H7 (cell line): Measurements from ENCODE around the gene ERC1. TPM values are rescaled to one million over a fixed set of nuclear protein-coding genes. Genes with fewer than 3 reads are reported as not detected.

ENCODE experiments used
- DNase-seq: peaks from one replicate; pipeline ENCODE4 v3.0.0; 2012
- H3K27me3 ChIP-seq: 2 replicates; pipeline ENCODE4 v1.6.0; 2011; ENCODE audit warnings: mild to moderate bottlenecking, low read length; ENCODE audit not compliant: control insufficient read depth, insufficient read depth
- H3K36me3 ChIP-seq: replicated peaks from 2 replicates; pipeline ENCODE4 v1.5.1; 2011; ENCODE audit warnings: low read length; ENCODE audit not compliant: control insufficient read depth, insufficient read depth
- H3K4me3 ChIP-seq: 2 replicates; pipeline ENCODE4 v1.5.1; 2011; ENCODE audit warnings: low read depth, mild to moderate bottlenecking, control low read depth, low read length, moderate library complexity; ENCODE audit not compliant: insufficient read depth
- total RNA-seq: library from RNA; depleted of rRNA; stranded (reverse); fragments of >200 nt; shearing (Covaris generic); gene quantifications from 2 replicates; pipeline ENCODE4 v1.2.3, GENCODE V29; 2014

The ERC1 gene
- total RNA-seq, 1 experiment from 2014 or later, result 10.3 TPM

GRCh38 chr12:1491983-1492697, 501.1 kb downstream of the ERC1 start:
- Histone ChIP-seq H3K27me3 (no peaks in the 10 kb centered on the region), H3K4me3 (no peak overlapping the region), H3K36me3 (peaks cover 1% of the 10 kb centered on the region; the same call in 1 of the 2 replicates)
- DNase-seq, result no peak

DNA sequence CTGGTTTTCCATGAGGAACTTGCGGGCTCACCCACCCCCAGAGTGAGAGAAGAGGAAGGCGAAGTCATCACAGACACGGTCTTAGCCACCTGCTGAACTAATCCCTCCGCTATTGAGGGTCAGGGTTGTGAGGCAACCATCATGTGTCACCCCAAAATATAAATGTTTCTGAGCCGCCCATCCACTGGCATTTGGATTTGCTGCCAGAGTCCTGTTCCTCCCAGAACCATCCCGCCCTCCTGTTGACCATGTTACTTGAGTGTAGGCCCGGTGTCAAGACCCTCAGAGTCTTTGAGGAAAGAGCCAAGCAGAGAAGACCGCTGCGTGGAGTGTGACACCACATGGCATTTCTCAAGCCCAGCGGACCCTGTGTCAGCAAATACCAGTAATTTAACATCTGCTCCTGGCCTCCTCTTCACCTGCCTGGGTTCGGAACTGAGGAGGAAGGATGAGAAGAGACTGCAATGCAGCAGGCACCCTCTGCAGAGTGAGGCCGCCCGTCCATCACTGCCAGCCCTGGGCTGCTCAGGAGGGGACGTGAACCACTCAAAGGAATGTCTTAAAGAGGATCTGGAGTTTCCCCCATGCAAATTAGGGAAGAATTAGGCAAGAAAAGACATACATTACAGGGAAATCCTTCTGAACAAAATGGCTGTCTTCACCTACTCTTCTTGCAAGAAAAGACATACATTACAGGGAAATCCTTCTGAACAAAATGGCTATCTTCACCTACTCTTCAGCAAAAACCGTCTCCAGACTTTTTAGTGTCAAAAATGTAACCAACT, 502.9 kb downstream of the ERC1 start:
- DNase-seq, result no peak
- peaks cover 1% of the 10 kb centered on the region; the same call in 1 of the 2 replicates for H3K36me3 ChIP-seq
- no peak overlapping the region for H3K4me3 ChIP-seq

GRCh38 chr12:1494856-1495255, 503.8 kb downstream of the ERC1 start:
- Histone ChIP-seq H3K36me3 (peaks cover 1% of the 10 kb centered on the region; the same call in 1 of the 2 replicates), H3K27me3 (no peaks in the 10 kb centered on the region), H3K4me3 (no peak overlapping the region)
- DNase-seq, result no peak

More for the DNA sequence above, 502.9 kb downstream of the ERC1 start:
- H3K27me3 ChIP-seq, result no peaks in the 10 kb centered on the region

GRCh38 chr12:1496162-1496900, 505.3 kb downstream of the ERC1 start:
- Histone ChIP-seq H3K4me3 (no peak overlapping the region), H3K27me3 (no peaks in the 10 kb centered on the region), H3K36me3 (no peaks in the 10 kb centered on the region; the same call in 1 of the 2 replicates)
- no peak for DNase-seq

DNA sequence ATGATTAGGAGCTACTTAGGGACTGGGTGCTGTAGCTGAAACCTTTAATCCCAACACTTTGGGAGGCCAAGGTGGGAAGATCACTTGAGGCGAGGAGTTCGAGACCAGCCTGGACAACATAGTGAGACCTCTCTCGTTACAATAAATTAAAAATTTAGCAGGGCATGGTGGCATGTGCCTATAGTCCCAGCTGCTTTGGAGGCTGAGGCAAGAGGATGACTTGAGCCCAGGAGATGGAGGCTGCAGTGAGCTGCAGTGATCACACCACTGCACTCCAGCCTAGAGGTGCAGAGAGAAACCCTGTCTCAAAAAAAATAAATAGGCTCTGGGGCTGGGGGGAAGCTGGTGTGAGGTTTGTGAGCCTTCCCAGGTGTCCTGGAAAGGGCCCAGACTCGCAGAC, 506.1 kb downstream of the ERC1 start:
- H3K27me3 ChIP-seq, result no peaks in the 10 kb centered on the region
- H3K36me3 ChIP-seq, result no peaks in the 10 kb centered on the region
- H3K4me3 ChIP-seq, result no peak overlapping the region
- no peak for DNase-seq

DNA sequence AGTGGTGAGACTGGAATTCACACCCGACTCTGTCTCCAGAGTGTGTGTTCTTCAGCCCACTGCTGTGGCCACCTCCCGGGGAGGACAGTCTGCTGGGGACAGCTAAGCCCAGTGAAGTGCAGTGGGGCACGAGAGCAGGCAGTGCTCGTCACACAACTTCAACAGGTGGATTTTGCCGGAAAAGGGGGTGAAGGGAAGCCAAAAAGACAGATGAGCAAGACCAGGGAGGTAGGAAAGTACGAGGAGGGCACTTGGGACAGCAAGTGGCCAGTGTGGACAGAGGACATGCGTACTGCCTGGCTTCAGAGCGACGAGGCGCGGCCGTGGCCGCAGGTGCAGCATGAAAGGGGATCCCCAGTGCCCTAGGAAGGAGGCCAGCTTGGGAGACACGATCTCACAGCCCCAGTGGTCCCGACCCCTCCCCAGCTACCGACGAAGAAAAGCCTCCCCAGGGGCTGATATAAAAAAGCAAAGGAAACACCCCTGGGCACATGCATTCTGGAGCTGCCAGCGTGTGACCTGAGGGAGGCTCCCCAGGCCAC, 507.2 kb downstream of the ERC1 start:
- DNase-seq, result no peak
- H3K27me3 ChIP-seq, result no peaks in the 10 kb centered on the region

GRCh38 chr12:1499351-1499750, 508.3 kb downstream of the ERC1 start:
- Histone ChIP-seq H3K27me3 (no peaks in the 10 kb centered on the region), H3K36me3 (no peaks in the 10 kb centered on the region), H3K4me3 (no peak overlapping the region)
- DNase-seq, result no peak

More for the DNA sequence above, 507.2 kb downstream of the ERC1 start:
- Histone ChIP-seq H3K4me3 (no peak overlapping the region), H3K36me3 (no peaks in the 10 kb centered on the region)

- H3K36me3 ChIP-seq, result no peaks in the 10 kb centered on the region
- H3K27me3 ChIP-seq, result no peaks in the 10 kb centered on the region
- no peak overlapping the region for H3K4me3 ChIP-seq
- no peak for DNase-seq
Observed at GRCh38 chr12:1500095-1500801, 509.2 kb downstream of the ERC1 start.

GRCh38 chr12:1501001-1501400, 510.0 kb downstream of the ERC1 start:
- H3K36me3 ChIP-seq, result no peaks in the 10 kb centered on the region
- no peak for DNase-seq
- no peak overlapping the region for H3K4me3 ChIP-seq

DNA sequence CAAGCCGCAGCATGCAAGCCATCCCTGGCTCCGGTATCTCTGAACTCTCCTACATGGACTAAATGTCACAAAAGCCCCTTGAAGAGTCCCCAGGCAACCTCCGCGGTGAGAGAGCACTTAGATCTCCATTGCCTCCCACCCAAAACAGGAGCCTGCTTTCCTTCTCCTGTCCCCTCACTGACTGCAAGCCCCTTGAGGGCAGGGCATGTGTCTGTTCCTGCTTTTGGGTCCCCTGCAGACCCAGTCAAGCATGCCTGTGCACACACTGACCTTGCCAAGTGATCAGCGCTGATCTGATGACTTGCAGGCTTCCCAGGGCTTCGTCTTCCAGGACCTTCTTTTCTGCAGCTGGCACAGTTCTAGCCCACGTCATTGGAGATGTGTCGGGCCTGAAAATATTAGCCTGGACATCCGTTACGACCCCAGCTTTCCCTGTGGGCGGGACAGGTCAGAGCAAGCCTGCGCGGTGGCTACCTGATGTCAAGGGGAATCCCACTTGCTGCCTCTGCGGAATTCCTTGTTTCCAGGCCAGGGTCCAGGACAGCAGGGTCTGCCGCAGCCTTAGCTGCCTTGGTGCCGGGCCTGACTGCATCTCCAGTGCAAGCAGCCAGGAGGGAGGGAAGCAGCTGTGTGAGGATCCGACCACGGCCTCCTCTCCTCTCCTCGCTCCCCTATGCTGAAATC, 510.8 kb downstream of the ERC1 start:
- Histone ChIP-seq H3K36me3 (no peaks in the 10 kb centered on the region), H3K27me3 (no peaks in the 10 kb centered on the region), H3K4me3 (no peak overlapping the region)
- DNase-seq, result no peak

More at GRCh38 chr12:1501001-1501400, 510.0 kb downstream of the ERC1 start:
- no peaks in the 10 kb centered on the region for H3K27me3 ChIP-seq

GRCh38 chr12:1502379-1502720, 511.3 kb downstream of the ERC1 start:
- Histone ChIP-seq H3K36me3 (no peaks in the 10 kb centered on the region), H3K27me3 (no peaks in the 10 kb centered on the region), H3K4me3 (no peak overlapping the region)
- no peak for DNase-seq

- DNase-seq, result no peak
- Histone ChIP-seq H3K27me3 (no peaks in the 10 kb centered on the region), H3K36me3 (no peaks in the 10 kb centered on the region), H3K4me3 (no peak overlapping the region)
Observed at GRCh38 chr12:1502831-1503230, 511.8 kb downstream of the ERC1 start.

- Histone ChIP-seq H3K27me3 (no peaks in the 10 kb centered on the region), H3K4me3 (no peak overlapping the region), H3K36me3 (no peaks in the 10 kb centered on the region)
- peak; percentile 67 for DNase-seq
Observed at GRCh38 chr12:1503281-1503711, 512.3 kb downstream of the ERC1 start.
